H1 (cell line): ENCODE data around the gene LYPD6B. TPM values are rescaled to one million over a fixed set of nuclear protein-coding genes. Genes with fewer than 3 reads are reported as not detected.

Source experiments
- BRCA1 ChIP-seq: IDR thresholded peaks from 2 replicates; pipeline ENCODE4 v1.6.1; 2012; ENCODE audit warnings: low read depth, low read length, improper control_type of control experiment
- CHD7 ChIP-seq: fragments of 300-600 bp; sonication (generic); IDR thresholded peaks from 2 replicates; pipeline ENCODE4 v1.7.1; 2012; ENCODE audit warnings: low read length, moderate library complexity, mild to moderate bottlenecking, inconsistent platforms; ENCODE audit not compliant: insufficient replicate concordance
- TBP ChIP-seq: IDR thresholded peaks from 2 replicates; pipeline ENCODE4 v1.6.1; 2011; ENCODE audit warnings: low read depth, low read length, improper control_type of control experiment
- polyA plus RNA-seq, 7 experiments: library from polyadenylated mRNA; depleted of rRNA in 3 of 7; stranded (reverse) in 5 of 7; unstranded in 2 of 7; fragments of >200 nt in 5 of 7; fragments of 200-250 nt in 2 of 7; gene quantifications; 1 replicate in 5 of 7; 2 replicates in 1 of 7; 4 replicates in 1 of 7; pipeline versions ENCODE4 v1.2.1 to v1.2.3, GENCODE V29; 2011 to 2013; ENCODE audit warnings: missing spikeins in 2 of 7, mixed read lengths in 2 of 7
- total RNA-seq: library from RNA; stranded (reverse); fragmentation: NEBNext Ultra II Directional; extraction: Animal tissue kit (Norgen Biotek cat#: 25700); gene quantifications from 2 replicates; pipeline ENCODE4 v1.2.1, GENCODE V29; 2021

LYPD6B gene
- total and polyA plus RNA-seq, 2 of the 8 experiments (the other 6 are each of a cell fraction or from before 2014, with no cell fraction given), result 2.2 to 3.5 TPM

- no peak for TF ChIP-seq CHD7
- TF ChIP-seq TBP, result no peak
- no peak for TF ChIP-seq BRCA1
These were observed 129.4 kb downstream of the LYPD6B start (continued) for GRCh38 chr2:149167941-149168340.
